ENCODE data around the gene AGFG2. TPM values are rescaled to one million over a fixed set of nuclear protein-coding genes. Genes with fewer than 3 reads are reported as not detected.

Gene AGFG2
- total RNA-seq, 4 donors from 2014 or later: 3.4 to 24.3 (median 7.1) TPM

- TF ChIP-seq CTCF (IDR thresholded peaks at IDR 0.05; ENCODE audit: low read depth): no peak
Measured at GRCh38 chr7:100582041-100582579, 43.1 kb downstream of the AGFG2 start.

- TF ChIP-seq CTCF (IDR thresholded peaks at IDR 0.05; ENCODE audit: low read depth): no peak
Measured at GRCh38 chr7:100582650-100583049, 43.6 kb downstream of the AGFG2 start.

GRCh38 chr7:100583132-100584053 lies 44.4 kb downstream of the AGFG2 start:
- no peak for TF ChIP-seq CTCF (IDR thresholded peaks at IDR 0.05; ENCODE audit: low read depth)

GRCh38 chr7:100584054-100584682 lies 45.2 kb downstream of the AGFG2 start:
- no peak for TF ChIP-seq CTCF (IDR thresholded peaks at IDR 0.05; ENCODE audit: low read depth)

- no peak for TF ChIP-seq CTCF (IDR thresholded peaks at IDR 0.05; ENCODE audit: low read depth)
Measured at GRCh38 chr7:100584683-100585510, 45.9 kb downstream of the AGFG2 start.

- TF ChIP-seq CTCF (IDR thresholded peaks at IDR 0.05; ENCODE audit: low read depth): no peak
Measured at GRCh38 chr7:100585511-100586265, 46.7 kb downstream of the AGFG2 start, which contains the start of gene LRCH4. Gene LRCH4 (minus strand): TSS chr7:100586129. CDS start chr7:100586100, 29 bp downstream.
